ENCODE data around the gene ZNF672. TPM values are rescaled to one million over a fixed set of nuclear protein-coding genes. Genes with fewer than 3 reads are reported as not detected.

ZNF672 gene
- total RNA-seq, 1 experiment from 2014 or later, result 29.1 TPM

- CTCF ChIA-PET, result no interaction called here
- POLR2A ChIA-PET, result interaction anchor here (0.7 kb wide), 1 partner anchor 31 kb away, joined by 5 read pairs; no protein-coding TSS in a partner anchor
- H3K4me1 ChIP-seq, result peaks cover 13% of the 10 kb centered on the region
- no peaks in the 10 kb centered on the region; the same call in 1 of the 2 replicates for H3K36me3 ChIP-seq (ENCODE audit: control insufficient read depth, insufficient read depth, low read length)
- H3K27me3 Mint-ChIP-seq (ENCODE audit: insufficient read depth, unreplicated experiment), result no peaks in the 10 kb centered on the region
- H3K9me3 Mint-ChIP-seq (ENCODE audit: unreplicated experiment), result no peaks in the 10 kb centered on the region
- no peak overlapping the region for H3K27ac Mint-ChIP-seq (ENCODE audit: unreplicated experiment)
- intact Hi-C loops (cut with micrococcal nuclease; ENCODE audit: unreplicated experiment), result no loop called here
- H3K36me3 Mint-ChIP-seq (ENCODE audit: insufficient read depth, unreplicated experiment), result peaks cover 21% of the 10 kb centered on the region
- no peak overlapping the region for H3K4me3 ChIP-seq (ENCODE audit: low read depth, low read length)
- H3K27me3 ChIP-seq (replicated peaks; ENCODE audit: control insufficient read depth, insufficient read depth, low read length), result no peaks in the 10 kb centered on the region
- H3K4me3 Mint-ChIP-seq (ENCODE audit: unreplicated experiment), result no peak overlapping the region
- no TSS peak for BruUV-seq (replicated peaks)
- no peak for TF ChIP-seq CTCF (IDR thresholded peaks at IDR 0.05; ENCODE audit: insufficient read depth in 1 of 2, low read depth in 1 of 2, low read length in 1 of 2, severe bottlenecking in 1 of 2, unreplicated experiment in 1 of 2)
- peaks cover 9% of the 10 kb centered on the region for H3K4me1 Mint-ChIP-seq (ENCODE audit: low read depth, unreplicated experiment)
- no peaks in the 10 kb centered on the region for H3K9me3 ChIP-seq
- no peak for DNase-seq
Measured at GRCh38 chr1:248856176-248856575, 18.2 kb downstream of the ZNF672 start.

DNA sequence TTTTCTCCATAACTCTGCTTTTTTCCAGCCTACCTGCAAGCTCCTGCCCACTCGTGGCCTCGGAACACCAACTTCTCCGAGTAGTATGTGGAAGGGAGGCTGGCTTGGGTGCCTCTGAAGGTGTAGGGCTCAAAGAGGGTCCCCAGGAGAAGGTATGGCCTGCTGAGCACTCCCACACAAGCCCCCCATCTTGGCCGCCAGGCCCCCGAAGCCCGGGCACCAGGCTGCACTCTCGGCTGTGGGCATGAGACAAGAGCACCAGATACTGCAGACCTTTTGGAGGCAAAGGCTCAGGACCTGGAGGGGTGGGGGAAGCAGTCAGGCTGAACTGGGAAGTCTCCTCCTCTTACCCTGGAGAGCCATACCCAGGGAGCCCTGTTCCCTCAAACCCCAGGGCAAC lies 19.2 kb downstream of the ZNF672 start:
- Mint-ChIP-seq H3K9me3 (ENCODE audit: unreplicated experiment) (no peaks in the 10 kb centered on the region), H3K4me3 (ENCODE audit: unreplicated experiment) (peak overlapping the region; percentile 91), H3K27ac (ENCODE audit: unreplicated experiment) (peak overlapping the region; percentile 87), H3K4me1 (ENCODE audit: low read depth, unreplicated experiment) (peaks cover 9% of the 10 kb centered on the region), H3K27me3 (ENCODE audit: insufficient read depth, unreplicated experiment) (no peaks in the 10 kb centered on the region), H3K36me3 (ENCODE audit: insufficient read depth, unreplicated experiment) (peaks cover 21% of the 10 kb centered on the region)
- H3K27me3 ChIP-seq (replicated peaks; ENCODE audit: control insufficient read depth, insufficient read depth, low read length), result no peaks in the 10 kb centered on the region
- H3K36me3 ChIP-seq (ENCODE audit: control insufficient read depth, insufficient read depth, low read length), result no peaks in the 10 kb centered on the region; the same call in 1 of the 2 replicates
- peak overlapping the region; percentile 71 for H3K4me3 ChIP-seq (ENCODE audit: low read depth, low read length)
- CTCF ChIA-PET, result interaction anchor here (2.4 kb wide), 1 partner anchor 19 kb away, joined by 20 read pairs; the partner anchor contains the start of gene ZNF672
- TF ChIP-seq CTCF (IDR thresholded peaks at IDR 0.05; ENCODE audit: insufficient read depth in 1 of 2, low read depth in 1 of 2, low read length in 1 of 2, severe bottlenecking in 1 of 2, unreplicated experiment in 1 of 2), result no peak
- H3K9me3 ChIP-seq, result no peaks in the 10 kb centered on the region
- intact Hi-C loops (cut with micrococcal nuclease; ENCODE audit: unreplicated experiment), result no loop called here
- POLR2A ChIA-PET, result interaction anchor here (3.5 kb wide), 1 partner anchor 19 kb away, joined by 38 read pairs; the partner anchor contains the start of gene ZNF672
- BruUV-seq (replicated peaks), result TSS peak; percentile 56
- no peak for DNase-seq
- H3K4me1 ChIP-seq, result peaks cover 13% of the 10 kb centered on the region

- no TSS peak for BruUV-seq (replicated peaks)
- peak overlapping the region; percentile 91 for H3K4me3 Mint-ChIP-seq (ENCODE audit: unreplicated experiment)
Measured at GRCh38 chr1:248857749-248858095, 19.7 kb downstream of the ZNF672 start.

More at GRCh38 chr1:248857749-248858095, 19.7 kb downstream of the ZNF672 start:
- no peak for DNase-seq
- POLR2A ChIA-PET, result interaction anchor here (0.7 to 3.5 kb wide), 4 partner anchors 16 to 49 kb away, joined by 3 to 38 read pairs (median 10); partner anchors contain the start of genes PGBD2, SH3BP5L and ZNF672
- Histone ChIP-seq H3K27me3 (replicated peaks; ENCODE audit: control insufficient read depth, insufficient read depth, low read length) (no peaks in the 10 kb centered on the region), H3K4me1 (peaks cover 19% of the 10 kb centered on the region), H3K9me3 (no peaks in the 10 kb centered on the region), H3K4me3 (ENCODE audit: low read depth, low read length) (peak overlapping the region; percentile 71), H3K36me3 (ENCODE audit: control insufficient read depth, insufficient read depth, low read length) (no peaks in the 10 kb centered on the region; the same call in 1 of the 2 replicates)
- H3K27ac Mint-ChIP-seq (ENCODE audit: unreplicated experiment), result peak overlapping the region; percentile 87
- CTCF ChIA-PET, result interaction anchor here (1.4 to 2.4 kb wide), 3 partner anchors 16 to 32 kb away, joined by 15 to 20 read pairs (median 19); partner anchors contain the start of genes SH3BP5L and ZNF672
- H3K36me3 Mint-ChIP-seq (ENCODE audit: insufficient read depth, unreplicated experiment), result peaks cover 21% of the 10 kb centered on the region
- intact Hi-C loops (cut with micrococcal nuclease; ENCODE audit: unreplicated experiment), result loop anchor here (1.0 kb wide), 4 partner anchors 16 to 49 kb away; partner anchors contain the start of genes PGBD2 and ZNF672
- H3K9me3 Mint-ChIP-seq (ENCODE audit: unreplicated experiment), result no peaks in the 10 kb centered on the region
- no peak for TF ChIP-seq CTCF (IDR thresholded peaks at IDR 0.05; ENCODE audit: insufficient read depth in 1 of 2, low read depth in 1 of 2, low read length in 1 of 2, severe bottlenecking in 1 of 2, unreplicated experiment in 1 of 2)
- no peaks in the 10 kb centered on the region for H3K27me3 Mint-ChIP-seq (ENCODE audit: insufficient read depth, unreplicated experiment)
- peaks cover 9% of the 10 kb centered on the region for H3K4me1 Mint-ChIP-seq (ENCODE audit: low read depth, unreplicated experiment)

Measured in Caco-2 (cell line).